CD14-positive monocyte (primary cell): ENCODE results near the gene SH3YL1. TPM values are rescaled to one million over a fixed set of nuclear protein-coding genes. Genes with fewer than 3 reads are reported as not detected.

Experiments used
- DNase-seq, 3 donors: peaks; one replicate each; pipeline ENCODE4 v3.0.0-alpha.2; 2011 to 2022
- H2AFZ ChIP-seq: 2 replicates; pipeline ENCODE4 v1.6.0; 2012; ENCODE audit warnings: mild to moderate bottlenecking, low read depth, low read length, inconsistent platforms; ENCODE audit not compliant: insufficient read depth, poor library complexity, severe bottlenecking
- H3K27ac ChIP-seq, 2 donors: 1 replicate in 1 of 2; 2 replicates in 1 of 2; pipeline ENCODE4 v1.5.1; 2012 to 2013; ENCODE audit warnings: low read length in 2 of 2, control low read depth in 1 of 2, inconsistent platforms in 1 of 2, low read depth in 1 of 2, mild to moderate bottlenecking in 1 of 2
- H3K27me3 ChIP-seq, 2 donors: one replicate each; pipeline versions ENCODE4 v1.6.0 to v1.6.1; 2011 to 2013; ENCODE audit warnings: low read length in 2 of 2; ENCODE audit not compliant: control insufficient read depth in 2 of 2, insufficient read depth in 2 of 2
- H3K36me3 ChIP-seq, 2 donors: replicated peaks in 1 of 2; 1 replicate in 1 of 2; 2 replicates in 1 of 2; pipeline versions ENCODE4 v1.5.1 to v1.6.1; 2012 to 2013; ENCODE audit warnings: low read length in 2 of 2, control low read depth in 1 of 2, inconsistent platforms in 1 of 2, mild to moderate bottlenecking in 1 of 2; ENCODE audit not compliant: insufficient read depth in 2 of 2, control insufficient read depth in 1 of 2
- H3K4me1 ChIP-seq, 2 donors: 1 replicate in 1 of 2; 2 replicates in 1 of 2; pipeline versions ENCODE4 v1.5.1 to v1.6.1; 2012 to 2013; ENCODE audit warnings: low read length in 2 of 2, control low read depth in 1 of 2, inconsistent platforms in 1 of 2, mild to moderate bottlenecking in 1 of 2, moderate library complexity in 1 of 2; ENCODE audit not compliant: insufficient read depth in 2 of 2, control insufficient read depth in 1 of 2
- H3K4me2 ChIP-seq: replicated peaks from 2 replicates; pipeline ENCODE3; 2012; ENCODE audit warnings: low read length, moderate library complexity, mild to moderate bottlenecking; ENCODE audit not compliant: poor library complexity, severe bottlenecking; ENCODE audit errors: extremely low read depth
- H3K4me3 ChIP-seq, 3 experiments: fragments of 200-600 bp in 1 of 3; sonication (generic) in 1 of 3; replicated peaks in 1 of 3; 1 replicate in 2 of 3; 2 replicates in 1 of 3; pipeline ENCODE4 v1.5.1; 2011 to 2013; ENCODE audit warnings: low read length in 3 of 3, mild to moderate bottlenecking in 3 of 3, control low read depth in 2 of 3, low read depth in 2 of 3, inconsistent platforms in 1 of 3, moderate library complexity in 1 of 3
- H3K79me2 ChIP-seq: 2 replicates; pipeline ENCODE4 v1.6.0; 2012; ENCODE audit warnings: mild to moderate bottlenecking, control low read depth, inconsistent platforms, low read length, moderate library complexity; ENCODE audit not compliant: insufficient read depth
- H3K9ac ChIP-seq: 2 replicates; pipeline ENCODE4 v1.6.0; 2017; ENCODE audit warnings: low read length, mild to moderate bottlenecking; ENCODE audit not compliant: insufficient read depth, poor library complexity, severe bottlenecking
- H3K9me3 ChIP-seq, 2 donors: replicated peaks in 1 of 2; 1 replicate in 1 of 2; 2 replicates in 1 of 2; pipeline versions ENCODE4 v1.5.1 to v1.6.1; 2012 to 2013; ENCODE audit warnings: low read length in 2 of 2, control low read depth in 1 of 2; ENCODE audit not compliant: control insufficient read depth in 1 of 2, insufficient read depth in 1 of 2
- H4K20me1 ChIP-seq: 2 replicates; pipeline ENCODE4 v1.6.0; 2012; ENCODE audit warnings: mild to moderate bottlenecking, low read length, control low read depth, moderate library complexity; ENCODE audit not compliant: insufficient read depth
- H3K27ac Mint-ChIP-seq, 7 donors: one replicate each; pipeline ENCODE4 v1.8.0; 2020; ENCODE audit warnings: mild to moderate bottlenecking in 7 of 7, mixed read lengths in 7 of 7, moderate library complexity in 6 of 7, inconsistent platforms in 2 of 7
- H3K27me3 Mint-ChIP-seq, 3 donors: one replicate each; pipeline ENCODE4 v1.8.0; 2021 to 2022; ENCODE audit warnings: low read depth in 3 of 3, mild to moderate bottlenecking in 3 of 3, mixed read lengths in 3 of 3, moderate library complexity in 3 of 3, inconsistent platforms in 1 of 3
- H3K36me3 Mint-ChIP-seq, 2 donors: one replicate each; pipeline ENCODE4 v1.8.0; 2020; ENCODE audit warnings: mixed read lengths in 2 of 2, inconsistent platforms in 1 of 2, mild to moderate bottlenecking in 1 of 2
- H3K4me1 Mint-ChIP-seq: one replicate; pipeline ENCODE4 v1.8.0; 2020; ENCODE audit warnings: mild to moderate bottlenecking, mixed read lengths
- H3K4me3 Mint-ChIP-seq, 2 donors: one replicate each; pipeline ENCODE4 v1.8.0; 2020; ENCODE audit warnings: mild to moderate bottlenecking in 2 of 2, mixed read lengths in 2 of 2, moderate library complexity in 1 of 2
- H3K9me3 Mint-ChIP-seq, 7 donors: one replicate each; pipeline ENCODE4 v1.8.0; 2020 to 2022; ENCODE audit warnings: mixed read lengths in 7 of 7, mild to moderate bottlenecking in 6 of 7, moderate library complexity in 6 of 7, inconsistent platforms in 2 of 7
- WGBS: methylation state at CpG from one replicate; pipeline ENCODE4 v1.1.5; 2013; ENCODE audit warnings: missing lambda C conversion rate; ENCODE audit not compliant: insufficient coverage; 5-methylcytosine and 5-hydroxymethylcytosine counted together
- intact Hi-C, 2 donors: fragments of 100-400 bp; cut with micrococcal nuclease; formaldehyde crosslinking; loops; one replicate each; pipeline versions ENCODE4 v1.15.0 to v1.15.1; 2023
- polyA plus RNA-seq, 3 donors: library from polyadenylated mRNA; depleted of rRNA in 1 of 3; unstranded in 2 of 3; stranded (reverse) in 1 of 3; fragments of 300-500 nt in 2 of 3; fragments of >200 nt in 1 of 3; fragmentation: Illumina TruSeq in 2 of 3; gene quantifications; 1 replicate in 2 of 3; 2 replicates in 1 of 3; pipeline ENCODE4 v1.2.3, GENCODE V29; 2012 to 2021
- TF ChIP-seq, protein P1 (sequence below): fragments of 200-600 bp; IDR thresholded peaks from one replicate; pipeline ENCODE4 v1.8.0; 2022; ENCODE audit warnings: antibody characterized with exemption, mild to moderate bottlenecking

Gene SH3YL1
- polyA plus RNA-seq, 3 donors = 2.4 to 11.7 (median 4.0) TPM

DNA sequence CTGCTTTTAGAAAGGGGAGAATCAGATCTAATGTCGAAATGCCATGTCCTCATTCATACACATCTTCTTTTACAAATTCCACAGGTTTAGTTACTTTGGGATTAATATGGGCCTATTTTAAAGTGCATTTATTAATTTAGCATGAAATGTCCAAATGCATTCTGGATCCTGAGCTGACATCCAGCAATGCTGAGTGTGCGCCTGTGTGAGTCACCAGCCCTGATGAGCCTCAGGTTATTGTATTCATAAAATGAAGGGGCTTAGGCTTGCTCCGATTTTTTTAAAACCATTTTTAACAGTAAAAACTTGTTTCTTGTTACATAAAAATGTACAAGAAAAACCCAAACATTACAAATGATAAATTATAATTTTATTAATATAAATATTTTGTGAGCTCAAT is 94.1 kb downstream of the SH3YL1 start:
- WGBS = no CpG with 5 or more reads among the region's 3 CpGs
- H3K27me3 ChIP-seq = no peaks in the 10 kb centered on the region
- Mint-ChIP-seq H3K36me3 (no peaks in the 10 kb centered on the region), H3K4me1 (no peaks in the 10 kb centered on the region), H3K27ac (no peak overlapping the region), H3K27me3 (peaks cover 1 to 3% (median 2%) of the 10 kb centered on the region in 3 donors), H3K9me3 (peaks cover 0 to 4% (median under 1%) of the 10 kb centered on the region in 7 donors), H3K4me3 (no peak overlapping the region)
- DNase-seq = no peak
- no peak overlapping the region for H3K4me2 ChIP-seq
- TF ChIP-seq, protein P1, sequence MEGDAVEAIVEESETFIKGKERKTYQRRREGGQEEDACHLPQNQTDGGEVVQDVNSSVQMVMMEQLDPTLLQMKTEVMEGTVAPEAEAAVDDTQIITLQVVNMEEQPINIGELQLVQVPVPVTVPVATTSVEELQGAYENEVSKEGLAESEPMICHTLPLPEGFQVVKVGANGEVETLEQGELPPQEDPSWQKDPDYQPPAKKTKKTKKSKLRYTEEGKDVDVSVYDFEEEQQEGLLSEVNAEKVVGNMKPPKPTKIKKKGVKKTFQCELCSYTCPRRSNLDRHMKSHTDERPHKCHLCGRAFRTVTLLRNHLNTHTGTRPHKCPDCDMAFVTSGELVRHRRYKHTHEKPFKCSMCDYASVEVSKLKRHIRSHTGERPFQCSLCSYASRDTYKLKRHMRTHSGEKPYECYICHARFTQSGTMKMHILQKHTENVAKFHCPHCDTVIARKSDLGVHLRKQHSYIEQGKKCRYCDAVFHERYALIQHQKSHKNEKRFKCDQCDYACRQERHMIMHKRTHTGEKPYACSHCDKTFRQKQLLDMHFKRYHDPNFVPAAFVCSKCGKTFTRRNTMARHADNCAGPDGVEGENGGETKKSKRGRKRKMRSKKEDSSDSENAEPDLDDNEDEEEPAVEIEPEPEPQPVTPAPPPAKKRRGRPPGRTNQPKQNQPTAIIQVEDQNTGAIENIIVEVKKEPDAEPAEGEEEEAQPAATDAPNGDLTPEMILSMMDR = no peak
- no peaks in the 10 kb centered on the region for H3K79me2 ChIP-seq
- no peak overlapping the region for H3K27ac ChIP-seq
- no peaks in the 10 kb centered on the region for H3K4me1 ChIP-seq
- no peaks in the 10 kb centered on the region for H3K36me3 ChIP-seq
- H3K4me3 ChIP-seq = no peak overlapping the region
- H3K9ac ChIP-seq = no peak overlapping the region
- no peaks in the 10 kb centered on the region for H4K20me1 ChIP-seq
- intact Hi-C loops = no loop called here
- H2AFZ ChIP-seq = no peak overlapping the region
- H3K9me3 ChIP-seq = no peaks in the 10 kb centered on the region

Other genes starting within 250 kb of the SH3YL1 start
- gene FAM110C, start 217.5 kb downstream of the SH3YL1 start, polyA plus RNA-seq = not detected
- 10 to 100 TPM; 51.8 to 77.0 (median 73.2) TPM for gene ACP1, start 915 bp upstream of the SH3YL1 start, polyA plus RNA-seq
- gene ALKAL2, start 24.1 kb upstream of the SH3YL1 start, polyA plus RNA-seq = not detected